Tibial artery (tissue), 4 donors: ENCODE data around the gene KNL1.
A peak's percentile ranks its signal among the peaks of the same experiment; 100 is the strongest.

Experiments used
- DNase-seq, 2 donors: peaks; one replicate each; pipeline ENCODE4 v3.0.0-alpha.2; 2019
- H3K27ac ChIP-seq, 2 donors: fragments of 200-600 bp; sonication (generic) in 1 of 2; 1 replicate in 1 of 2; 2 replicates in 1 of 2; pipeline ENCODE4 v1.5.1; 2018 to 2019; ENCODE audit warnings: mild to moderate bottlenecking in 1 of 2
- H3K27me3 ChIP-seq, 2 donors: fragments of 200-600 bp; sonication (generic) in 1 of 2; one replicate each; pipeline versions ENCODE4 v1.5.1 to v1.6.0; 2016 to 2019
- H3K36me3 ChIP-seq, 3 donors: fragments of 200-600 bp; sonication (generic) in 2 of 3; one replicate each; pipeline ENCODE4 v1.5.1; 2016 to 2019; ENCODE audit warnings: mild to moderate bottlenecking in 2 of 3
- H3K4me1 ChIP-seq, 4 donors: fragments of 200-600 bp; sonication (generic) in 2 of 4; 1 replicate in 3 of 4; 2 replicates in 1 of 4; pipeline ENCODE4 v1.5.1; 2016 to 2019
- H3K4me3 ChIP-seq, 2 donors: fragments of 200-600 bp; sonication (generic) in 1 of 2; 1 replicate in 1 of 2; 2 replicates in 1 of 2; pipeline ENCODE4 v1.5.1; 2018 to 2019; ENCODE audit warnings: mild to moderate bottlenecking in 2 of 2
- H3K9me3 ChIP-seq, 3 donors: fragments of 200-600 bp; sonication (generic) in 1 of 3; one replicate each; pipeline ENCODE4 v1.5.1; 2016 to 2019
- intact Hi-C: fragments of 100-400 bp; cut with DNase I; formaldehyde crosslinking; loops from one replicate; pipeline ENCODE4 v1.15.0; 2023; ENCODE audit warnings: low total_unique reads
- TF ChIP-seq, protein P1 (sequence below), 2 experiments: fragments of 200-600 bp in 1 of 2; fragments of 450-650 bp in 1 of 2; IDR thresholded peaks; one replicate each; pipeline ENCODE4 v1.5.1; 2017 to 2019; ENCODE audit warnings: antibody characterized with exemption in 2 of 2, mild to moderate bottlenecking in 1 of 2, moderate library complexity in 1 of 2

KNL1 gene

DNA sequence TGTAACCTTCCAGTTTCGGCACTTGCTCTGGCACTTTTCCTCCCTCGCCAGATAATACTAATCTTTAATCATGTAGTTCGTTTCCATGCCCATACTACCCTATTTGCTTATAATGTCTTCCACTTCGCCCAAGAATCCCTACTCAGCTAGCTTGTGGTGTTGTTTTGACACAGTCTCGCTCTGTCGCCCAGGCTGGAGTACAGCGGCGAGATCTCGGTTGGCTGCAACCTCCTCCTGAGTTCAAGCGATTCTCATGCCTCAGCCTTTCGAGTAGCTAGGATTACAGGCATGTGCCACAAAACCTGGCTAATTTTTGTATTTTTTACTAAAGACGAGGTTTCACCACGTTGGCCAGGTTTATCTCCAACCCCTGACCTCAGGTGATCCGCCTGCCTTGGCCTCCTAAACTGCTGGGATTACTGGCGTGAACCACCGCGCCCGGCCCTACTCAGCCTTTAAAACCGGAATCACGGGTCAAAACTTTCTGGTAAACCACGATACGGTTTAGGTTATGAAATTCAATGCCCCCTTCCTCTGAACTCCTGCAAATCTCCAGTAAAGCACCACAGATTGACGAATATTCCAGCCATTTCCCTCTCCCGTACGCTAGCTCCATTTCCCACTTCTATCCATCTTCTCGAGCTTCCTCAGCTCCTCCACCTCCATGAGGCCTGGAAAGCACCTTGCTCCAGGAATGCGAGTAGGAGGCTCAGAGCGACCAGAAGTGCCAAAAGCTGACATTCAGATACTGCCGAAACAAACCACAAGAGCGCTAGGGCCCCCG is 100.0 kb downstream of the KNL1 start:
- Histone ChIP-seq H3K4me1 (peaks cover 0 to 22% (median 17%) of the 10 kb centered on the region in 4 donors), H3K9me3 (no peaks in the 10 kb centered on the region), H3K36me3 (peaks cover 0 to 11% (median 11%) of the 10 kb centered on the region in 3 donors), H3K4me3 (peak overlapping the region; percentile 84 to 87), H3K27ac (peak overlapping the region; percentile 99), H3K27me3 (no peaks in the 10 kb centered on the region)
- DNase-seq = no peak
- TF ChIP-seq, protein P1, sequence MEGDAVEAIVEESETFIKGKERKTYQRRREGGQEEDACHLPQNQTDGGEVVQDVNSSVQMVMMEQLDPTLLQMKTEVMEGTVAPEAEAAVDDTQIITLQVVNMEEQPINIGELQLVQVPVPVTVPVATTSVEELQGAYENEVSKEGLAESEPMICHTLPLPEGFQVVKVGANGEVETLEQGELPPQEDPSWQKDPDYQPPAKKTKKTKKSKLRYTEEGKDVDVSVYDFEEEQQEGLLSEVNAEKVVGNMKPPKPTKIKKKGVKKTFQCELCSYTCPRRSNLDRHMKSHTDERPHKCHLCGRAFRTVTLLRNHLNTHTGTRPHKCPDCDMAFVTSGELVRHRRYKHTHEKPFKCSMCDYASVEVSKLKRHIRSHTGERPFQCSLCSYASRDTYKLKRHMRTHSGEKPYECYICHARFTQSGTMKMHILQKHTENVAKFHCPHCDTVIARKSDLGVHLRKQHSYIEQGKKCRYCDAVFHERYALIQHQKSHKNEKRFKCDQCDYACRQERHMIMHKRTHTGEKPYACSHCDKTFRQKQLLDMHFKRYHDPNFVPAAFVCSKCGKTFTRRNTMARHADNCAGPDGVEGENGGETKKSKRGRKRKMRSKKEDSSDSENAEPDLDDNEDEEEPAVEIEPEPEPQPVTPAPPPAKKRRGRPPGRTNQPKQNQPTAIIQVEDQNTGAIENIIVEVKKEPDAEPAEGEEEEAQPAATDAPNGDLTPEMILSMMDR (IDR thresholded peaks at IDR 0.05) = no peak
- intact Hi-C loops = no loop called here

DNA sequence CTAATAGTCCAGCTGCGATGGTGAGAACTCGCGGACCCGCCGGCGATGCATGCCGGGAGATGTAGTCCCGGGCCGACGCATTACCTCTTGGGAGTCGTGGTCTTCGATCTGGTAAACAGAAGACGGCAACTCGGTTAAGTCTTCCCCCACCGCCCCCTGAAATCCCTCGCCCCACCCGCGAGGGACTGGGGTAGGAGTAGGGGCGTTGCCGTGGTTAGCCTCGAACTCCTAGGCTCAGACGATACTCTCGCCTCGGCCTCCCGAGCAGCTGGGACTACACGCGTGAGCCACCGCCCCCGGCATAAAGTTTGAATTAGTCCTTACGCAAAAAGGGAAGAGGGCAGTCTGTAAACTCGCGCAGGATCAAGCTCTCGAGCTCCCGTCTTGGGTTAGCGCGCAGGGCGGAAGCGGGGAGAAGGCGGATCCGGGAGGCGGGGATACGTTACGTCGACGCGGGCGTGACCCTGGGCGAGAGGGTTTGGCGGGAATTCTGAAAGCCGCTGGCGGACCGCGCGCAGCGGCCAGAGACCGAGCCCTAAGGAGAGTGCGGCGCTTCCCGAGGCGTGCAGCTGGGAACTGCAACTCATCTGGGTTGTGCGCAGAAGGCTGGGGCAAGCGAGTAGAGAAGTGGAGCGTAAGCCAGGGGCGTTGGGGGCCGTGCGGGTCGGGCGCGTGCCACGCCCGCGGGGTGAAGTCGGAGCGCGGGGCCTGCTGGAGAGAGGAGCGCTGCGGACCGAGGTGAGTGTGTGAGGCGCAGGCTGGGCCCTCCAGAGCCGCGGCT is 100.8 kb downstream of the KNL1 start, which contains the start of gene RAD51:
Gene RAD51, plus strand, starts transcription at position 487 of the 781 bp plus-strand sequence. CDS start 3,585 bp downstream, outside the sequence.
- TF ChIP-seq, protein P1 (IDR thresholded peaks at IDR 0.05) = no peak
- Histone ChIP-seq H3K36me3 (peaks cover 0 to 11% (median 11%) of the 10 kb centered on the region in 3 donors), H3K4me3 (peak within 1 kb of the TSS; percentile 84 to 87), H3K4me1 (peaks cover 0 to 22% (median 17%) of the 10 kb centered on the region in 4 donors), H3K27me3 (no peaks in the 10 kb centered on the region), H3K27ac (peak within 1 kb of the TSS; percentile 99), H3K9me3 (no peaks in the 10 kb centered on the region)
- peak; percentile 89 to 94 for DNase-seq
- intact Hi-C loops = no loop called here

DNA sequence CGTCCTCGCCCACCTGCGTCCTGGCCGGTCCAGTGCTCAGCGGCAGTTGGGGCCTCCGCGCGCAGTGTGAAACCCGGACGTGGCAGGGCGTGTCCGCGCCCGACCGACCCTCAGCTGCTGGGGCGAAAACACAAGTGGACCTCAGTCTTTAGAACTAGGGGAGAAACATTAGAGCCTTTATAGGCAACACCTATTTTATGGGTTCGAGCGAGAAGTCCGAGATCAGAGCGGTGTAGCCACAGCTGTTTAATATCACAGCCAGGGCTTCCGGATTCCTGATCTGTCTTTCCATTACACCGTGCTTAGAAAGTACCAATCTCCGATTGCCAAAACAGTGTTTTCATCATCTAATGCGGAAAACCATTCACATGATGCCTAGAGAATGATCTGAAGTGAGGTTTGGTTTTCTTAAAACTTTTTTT is 101.4 kb downstream of the KNL1 start:
- peaks cover 0 to 11% (median 11%) of the 10 kb centered on the region in 3 donors for H3K36me3 ChIP-seq
- DNase-seq = no peak
- TF ChIP-seq, protein P1 (IDR thresholded peaks at IDR 0.05) = no peak
- intact Hi-C loops = no loop called here
- H3K27me3 ChIP-seq = no peaks in the 10 kb centered on the region
- peak overlapping the region; percentile 84 to 87 for H3K4me3 ChIP-seq
- H3K27ac ChIP-seq = peak overlapping the region; percentile 99
- no peaks in the 10 kb centered on the region for H3K9me3 ChIP-seq
- H3K4me1 ChIP-seq = peaks cover 0 to 22% (median 17%) of the 10 kb centered on the region in 4 donors

DNA sequence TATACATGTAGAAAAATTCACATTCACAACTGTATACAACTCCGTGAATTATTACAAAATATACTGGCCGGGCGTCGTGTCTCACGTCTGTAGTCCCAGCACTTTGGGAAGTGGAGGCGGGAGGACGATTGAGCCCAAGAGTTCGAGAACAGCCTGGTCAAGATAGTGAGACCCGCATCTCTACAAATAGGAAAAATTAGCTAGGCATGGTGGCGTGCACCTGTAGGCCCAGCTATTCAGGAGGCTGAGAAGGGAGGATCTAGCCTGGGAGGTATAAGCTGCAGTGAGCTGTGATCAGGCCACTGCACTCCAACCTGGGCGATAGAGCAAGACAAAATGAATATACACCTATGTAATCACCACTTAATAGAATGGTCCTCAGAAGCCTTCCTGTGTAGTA is 102.2 kb downstream of the KNL1 start:
- Histone ChIP-seq H3K27me3 (no peaks in the 10 kb centered on the region), H3K27ac (no peak overlapping the region), H3K36me3 (peaks cover 0 to 11% (median 11%) of the 10 kb centered on the region in 3 donors), H3K9me3 (no peaks in the 10 kb centered on the region), H3K4me3 (no peak overlapping the region), H3K4me1 (peaks cover 0 to 22% (median 17%) of the 10 kb centered on the region in 4 donors)
- DNase-seq = no peak
- intact Hi-C loops = no loop called here
- TF ChIP-seq, protein P1 (IDR thresholded peaks at IDR 0.05) = no peak

DNA sequence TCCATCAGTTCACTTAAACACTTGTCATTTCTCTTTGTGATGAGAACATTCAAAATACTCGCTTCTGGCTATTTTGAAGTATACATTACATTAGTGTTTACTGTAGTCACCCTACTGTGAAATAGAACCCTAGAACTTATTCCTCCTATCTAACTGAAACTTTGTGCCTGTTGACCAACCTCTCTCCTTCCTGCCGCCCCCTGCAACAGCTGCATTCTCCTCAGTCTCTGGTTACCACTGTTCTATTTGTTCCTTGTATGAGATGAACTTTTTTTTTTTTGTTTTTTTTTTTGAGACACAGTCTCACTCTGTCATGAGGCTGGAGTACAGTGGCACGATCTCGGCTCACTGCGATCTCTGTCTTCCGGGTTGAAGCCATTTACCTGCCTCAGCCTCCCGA is 103.9 kb downstream of the KNL1 start:
- intact Hi-C loops = no loop called here
- H3K27ac ChIP-seq = no peak overlapping the region

More for the DNA sequence above, 103.9 kb downstream of the KNL1 start:
- DNase-seq = no peak
- no peak overlapping the region for H3K4me3 ChIP-seq
- H3K9me3 ChIP-seq = no peaks in the 10 kb centered on the region
- H3K27me3 ChIP-seq = no peaks in the 10 kb centered on the region
- H3K36me3 ChIP-seq = no peaks in the 10 kb centered on the region
- H3K4me1 ChIP-seq = peaks cover 0 to 22% (median 17%) of the 10 kb centered on the region in 4 donors
- TF ChIP-seq, protein P1 (IDR thresholded peaks at IDR 0.05) = no peak
